OCI-LY7 (cell line): ENCODE data around the gene DEF6. TPM values are rescaled to one million over a fixed set of nuclear protein-coding genes. Genes with fewer than 3 reads are reported as not detected.

ENCODE experiments used
- BruUV-seq: library from RNA; stranded (reverse); fragments of 400-500 nt; replicated peaks from 2 replicates; lab custom pipeline; 2021; lab: Mats Ljungman, UMichigan
- CTCF ChIA-PET: fragments of 300-600 bp; sonication (Branson Sonifier 250); formaldehyde crosslinking; loops from one replicate; lab custom pipeline; 2022; ENCODE audit warnings: antibody characterized with exemption; ENCODE audit not compliant: unreplicated experiment; lab: Charles Lee
- POLR2A ChIA-PET: fragments of 300-600 bp; sonication (Branson Sonifier 250); formaldehyde crosslinking; loops from one replicate; lab custom pipeline; 2022; ENCODE audit warnings: antibody characterized with exemption; lab: Charles Lee
- DNase-seq: peaks from one replicate; pipeline ENCODE4 v3.0.0-alpha.2; 2015; ENCODE audit warnings: low spot score
- H2AFZ ChIP-seq: fragments of 200-600 bp; sonication (generic), shearing (Covaris generic); 2 replicates; pipeline ENCODE4 v1.6.1; 2014; ENCODE audit warnings: mild to moderate bottlenecking, antibody characterized with exemption, low read length, moderate library complexity
- H3K27ac ChIP-seq: fragments of 200-600 bp; sonication (generic); 2 replicates; pipeline ENCODE4 v1.5.1; 2014; ENCODE audit warnings: mixed run types, low read depth, mild to moderate bottlenecking, moderate library complexity, low read length, inconsistent platforms; ENCODE audit not compliant: poor library complexity, severe bottlenecking
- H3K36me3 ChIP-seq: fragments of 200-600 bp; sonication (generic); 2 replicates; pipeline ENCODE4 v1.6.1; 2014; ENCODE audit warnings: mild to moderate bottlenecking, antibody characterized with exemption, low read length, moderate library complexity, mixed read lengths; ENCODE audit not compliant: insufficient read depth
- H3K4me1 ChIP-seq: fragments of 200-600 bp; sonication (generic); 2 replicates; pipeline ENCODE4 v1.5.1; 2014; ENCODE audit warnings: mild to moderate bottlenecking, low read length; ENCODE audit not compliant: insufficient read depth, poor library complexity, severe bottlenecking
- H3K4me2 ChIP-seq: fragments of 200-600 bp; sonication (generic); 2 replicates; pipeline ENCODE4 v1.6.1; 2014; ENCODE audit warnings: mild to moderate bottlenecking, low read length
- H3K4me3 ChIP-seq: fragments of 200-600 bp; sonication (generic); 2 replicates; pipeline ENCODE4 v1.5.1; 2014; ENCODE audit warnings: mild to moderate bottlenecking, low read depth, low read length; ENCODE audit not compliant: poor library complexity, severe bottlenecking
- H3K79me2 ChIP-seq: fragments of 200-600 bp; sonication (generic); 2 replicates; pipeline ENCODE4 v1.6.1; 2016; ENCODE audit warnings: low read depth, mild to moderate bottlenecking, low read length, moderate library complexity, mixed read lengths; ENCODE audit not compliant: insufficient read depth
- H3K9me2 ChIP-seq: fragments of 200-600 bp; sonication (generic); 2 replicates; pipeline ENCODE4 v1.6.1; 2016; ENCODE audit warnings: mild to moderate bottlenecking, low read length, mixed read lengths; ENCODE audit not compliant: insufficient read depth
- H3K9me3 ChIP-seq: fragments of 200-600 bp; sonication (generic); 2 replicates; pipeline ENCODE4 v1.6.1; 2014; ENCODE audit warnings: mild to moderate bottlenecking, mixed run types, low read length, mixed read lengths
- H4K20me1 ChIP-seq: fragments of 200-600 bp; sonication (generic); 2 replicates; pipeline ENCODE4 v1.6.1; 2014; ENCODE audit warnings: mild to moderate bottlenecking, antibody characterized with exemption, low read length, moderate library complexity, mixed read lengths; ENCODE audit not compliant: insufficient read depth
- CTCF ChIP-seq: fragments of 200-600 bp; sonication (generic); conservative IDR thresholded peaks from 2 replicates; pipeline ENCODE4 v1.5.1; 2014; ENCODE audit warnings: mild to moderate bottlenecking, antibody characterized with exemption, low read length, moderate library complexity, mixed read lengths
- EZH2phosphoT487 ChIP-seq: fragments of 200-600 bp; sonication (generic); IDR thresholded peaks from 2 replicates; pipeline ENCODE4 v1.6.1; 2018; ENCODE audit warnings: low read depth, borderline replicate concordance, mild to moderate bottlenecking, mixed run types, antibody characterized with exemption, low read length, moderate library complexity, mixed read lengths
- intact Hi-C: fragments of 100-400 bp; cut with micrococcal nuclease; formaldehyde crosslinking; loops from one replicate; pipeline ENCODE4 v1.10.0; 2022; ENCODE audit not compliant: unreplicated experiment
- total RNA-seq, 2 experiments: library from RNA; depleted of rRNA in 1 of 2; stranded (reverse); fragments of >200 nt in 1 of 2; shearing (Covaris generic) in 1 of 2; gene quantifications; 2 replicates each; pipeline ENCODE4 v1.2.3, GENCODE V29; 2014 to 2022

DEF6 gene
- total RNA-seq, 2 experiments from 2014 or later, result 53.8 to 56.8 TPM

DNA sequence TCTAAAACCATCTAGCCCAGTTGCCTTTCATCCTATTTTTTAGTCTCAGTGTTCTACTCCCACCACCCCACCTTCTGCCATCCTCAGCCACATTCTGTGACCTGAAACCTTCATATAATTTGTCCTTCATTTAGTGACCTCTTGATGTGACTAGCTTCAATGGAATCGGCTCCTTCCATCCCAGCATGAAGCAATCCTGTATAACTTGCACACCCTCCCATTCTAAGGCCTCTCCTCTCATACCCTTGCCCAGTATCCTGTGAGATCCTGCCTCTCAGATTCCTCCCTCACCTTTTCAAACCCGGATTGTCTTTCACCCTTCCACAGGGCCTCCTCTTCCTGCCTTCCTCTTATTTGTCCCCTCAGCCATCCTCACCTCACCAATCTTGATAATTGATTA is 35.0 kb upstream of the DEF6 start:
- intact Hi-C loops, result no loop called here
- no TSS peak for BruUV-seq
- no peaks in the 10 kb centered on the region for H3K9me2 ChIP-seq
- DNase-seq, result no peak
- H3K4me2 ChIP-seq, result no peak overlapping the region
- no peak overlapping the region for H2AFZ ChIP-seq
- no peaks in the 10 kb centered on the region for H4K20me1 ChIP-seq
- no peak overlapping the region for H3K4me3 ChIP-seq
- POLR2A ChIA-PET, result no interaction called here
- no peaks in the 10 kb centered on the region for H3K36me3 ChIP-seq
- H3K79me2 ChIP-seq, result peaks cover 22% of the 10 kb centered on the region; the same call in 1 of the 2 replicates
- peaks cover 31% of the 10 kb centered on the region for H3K4me1 ChIP-seq
- no peak overlapping the region for H3K27ac ChIP-seq
- H3K9me3 ChIP-seq, result no peaks in the 10 kb centered on the region
- CTCF ChIA-PET, result no interaction called here
- TF ChIP-seq CTCF, result no peak
- TF ChIP-seq EZH2phosphoT487, result no peak

GRCh38 chr6:35264550-35265274 is 32.9 kb upstream of the DEF6 start:
- CTCF ChIA-PET, result no interaction called here

More at GRCh38 chr6:35264550-35265274, 32.9 kb upstream of the DEF6 start:
- intact Hi-C loops, result no loop called here
- Histone ChIP-seq H3K4me1 (peaks cover 26% of the 10 kb centered on the region), H3K9me2 (no peaks in the 10 kb centered on the region), H3K27ac (no peak overlapping the region), H3K79me2 (peaks cover 16% of the 10 kb centered on the region; the same call in 1 of the 2 replicates), H4K20me1 (no peaks in the 10 kb centered on the region), H3K4me2 (no peak overlapping the region), H3K4me3 (no peak overlapping the region), H3K9me3 (no peaks in the 10 kb centered on the region), H3K36me3 (no peaks in the 10 kb centered on the region), H2AFZ (no peak overlapping the region)
- DNase-seq, result no peak
- POLR2A ChIA-PET, result interaction anchor here (0.8 kb wide), 1 partner anchor 21 kb away, joined by 3 read pairs; no protein-coding TSS in a partner anchor
- BruUV-seq, result no TSS peak
- TF ChIP-seq EZH2phosphoT487, result no peak
- TF ChIP-seq CTCF, result no peak
